Measurements from ENCODE around the gene AKAP6. TPM values are rescaled to one million over a fixed set of nuclear protein-coding genes. Genes with fewer than 3 reads are reported as not detected.

The AKAP6 gene
- total RNA-seq, 2 experiments from 2014 or later, result 1.2 to 1.4 TPM

DNA sequence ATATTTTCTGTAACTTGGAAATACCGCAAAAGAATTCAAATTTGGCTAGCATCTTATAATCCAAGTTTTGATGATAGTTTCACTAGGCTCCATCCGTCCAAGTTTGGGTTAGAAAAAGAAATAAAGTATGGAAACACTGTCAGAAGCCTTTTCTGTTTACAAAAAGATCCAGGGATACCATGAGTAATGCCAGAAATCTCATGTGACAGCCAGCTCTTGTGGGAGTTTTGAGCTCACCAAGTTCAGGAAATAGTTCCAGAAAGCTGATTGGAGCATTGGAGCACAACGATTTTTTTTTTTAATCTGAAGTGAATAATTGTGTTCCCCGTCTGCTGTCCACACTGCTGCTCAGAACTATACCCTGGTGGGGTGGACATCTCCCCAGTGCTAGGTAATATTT, 379.9 kb downstream of the AKAP6 start:
- no peaks in the 10 kb centered on the region for H3K36me3 Mint-ChIP-seq (ENCODE audit: low read depth)
- no peak for ATAC-seq
- ChIA-PET POLR2A (no interaction called here), CTCF (interaction anchor here (1.2 kb wide), 1 partner anchor 1084 kb away, joined by 3 read pairs; no protein-coding TSS in a partner anchor)
- TF ChIP-seq, protein P1, sequence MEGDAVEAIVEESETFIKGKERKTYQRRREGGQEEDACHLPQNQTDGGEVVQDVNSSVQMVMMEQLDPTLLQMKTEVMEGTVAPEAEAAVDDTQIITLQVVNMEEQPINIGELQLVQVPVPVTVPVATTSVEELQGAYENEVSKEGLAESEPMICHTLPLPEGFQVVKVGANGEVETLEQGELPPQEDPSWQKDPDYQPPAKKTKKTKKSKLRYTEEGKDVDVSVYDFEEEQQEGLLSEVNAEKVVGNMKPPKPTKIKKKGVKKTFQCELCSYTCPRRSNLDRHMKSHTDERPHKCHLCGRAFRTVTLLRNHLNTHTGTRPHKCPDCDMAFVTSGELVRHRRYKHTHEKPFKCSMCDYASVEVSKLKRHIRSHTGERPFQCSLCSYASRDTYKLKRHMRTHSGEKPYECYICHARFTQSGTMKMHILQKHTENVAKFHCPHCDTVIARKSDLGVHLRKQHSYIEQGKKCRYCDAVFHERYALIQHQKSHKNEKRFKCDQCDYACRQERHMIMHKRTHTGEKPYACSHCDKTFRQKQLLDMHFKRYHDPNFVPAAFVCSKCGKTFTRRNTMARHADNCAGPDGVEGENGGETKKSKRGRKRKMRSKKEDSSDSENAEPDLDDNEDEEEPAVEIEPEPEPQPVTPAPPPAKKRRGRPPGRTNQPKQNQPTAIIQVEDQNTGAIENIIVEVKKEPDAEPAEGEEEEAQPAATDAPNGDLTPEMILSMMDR (IDR thresholded peaks at IDR 0.05), result no peak
- no peak overlapping the region for H3K27ac Mint-ChIP-seq
- H3K27me3 Mint-ChIP-seq, result no peaks in the 10 kb centered on the region
- H3K4me1 Mint-ChIP-seq (ENCODE audit: low read depth), result no peaks in the 10 kb centered on the region
- intact Hi-C loops (cut with micrococcal nuclease), result no loop called here
- H3K9me3 Mint-ChIP-seq, result no peaks in the 10 kb centered on the region
- H3K4me3 Mint-ChIP-seq, result no peak overlapping the region
- no peak for DNase-seq

- no peak for ATAC-seq
- H3K4me1 Mint-ChIP-seq (ENCODE audit: low read depth), result no peaks in the 10 kb centered on the region
- H3K27ac Mint-ChIP-seq, result no peak overlapping the region
- H3K36me3 Mint-ChIP-seq (ENCODE audit: low read depth), result no peaks in the 10 kb centered on the region
- TF ChIP-seq, protein P1 (IDR thresholded peaks at IDR 0.05), result no peak
- H3K4me3 Mint-ChIP-seq, result no peak overlapping the region
- CTCF ChIA-PET, result no interaction called here
- no peaks in the 10 kb centered on the region for H3K27me3 Mint-ChIP-seq
- no peaks in the 10 kb centered on the region for H3K9me3 Mint-ChIP-seq
- intact Hi-C loops (cut with micrococcal nuclease), result loop anchor here (10.0 kb wide), 1 partner anchor 1085 kb away; no protein-coding TSS in a partner anchor
- DNase-seq, result no peak
- POLR2A ChIA-PET, result no interaction called here
Observed at GRCh38 chr14:32710231-32710671, 381.2 kb downstream of the AKAP6 start.

DNA sequence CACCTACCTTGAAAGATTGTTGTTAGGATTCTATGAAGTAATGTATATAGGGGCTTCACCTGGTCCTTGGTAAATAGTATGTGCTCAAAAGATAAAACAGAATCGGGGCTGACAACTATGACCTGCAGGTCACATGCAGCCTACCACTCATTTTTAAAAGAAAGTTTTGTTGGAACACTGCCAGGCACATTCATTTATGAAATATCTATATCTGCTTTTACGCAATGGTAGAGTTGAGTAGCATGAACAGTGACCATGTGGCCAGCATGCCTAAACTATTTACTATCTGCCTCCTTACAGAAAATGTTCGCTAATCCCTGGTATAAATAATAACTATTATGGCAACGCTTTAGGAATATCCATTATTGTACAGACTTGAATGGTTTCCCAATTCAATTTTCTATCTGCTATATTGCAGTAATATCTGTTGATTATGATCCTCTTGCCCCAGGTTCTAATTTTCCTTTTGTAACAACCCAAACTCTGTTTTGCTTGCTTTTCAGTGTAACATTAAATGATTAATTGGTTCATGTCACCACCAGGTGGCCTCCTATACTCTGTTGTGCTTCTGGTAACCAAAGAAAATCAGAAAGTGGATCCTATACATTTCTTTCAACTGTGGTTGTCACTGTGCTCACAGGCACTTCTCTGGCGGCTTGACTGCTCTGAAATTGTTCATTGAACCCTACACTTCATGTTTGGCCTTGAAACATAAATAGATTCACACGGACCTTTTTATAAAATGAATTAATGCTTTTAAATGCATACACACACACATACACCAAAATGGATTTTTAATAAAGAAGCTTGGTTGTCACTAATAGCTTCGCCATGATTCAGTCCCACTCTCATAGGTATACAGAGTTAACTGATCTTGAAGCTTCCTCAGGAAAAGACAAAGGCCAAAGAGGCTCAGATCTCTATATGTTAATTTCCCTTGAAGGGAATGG, 381.9 kb downstream of the AKAP6 start:
- no peaks in the 10 kb centered on the region for H3K27me3 Mint-ChIP-seq
- intact Hi-C loops (cut with micrococcal nuclease), result loop anchor here (10.0 kb wide), 1 partner anchor 1084 kb away; no protein-coding TSS in a partner anchor
- H3K9me3 Mint-ChIP-seq, result no peaks in the 10 kb centered on the region
- POLR2A ChIA-PET, result no interaction called here
- ATAC-seq (no peak), DNase-seq (peak; percentile 17)
- no peaks in the 10 kb centered on the region for H3K36me3 Mint-ChIP-seq (ENCODE audit: low read depth)
- CTCF ChIA-PET, result interaction anchor here (0.6 kb wide), 1 partner anchor 1082 kb away, joined by 4 read pairs; no protein-coding TSS in a partner anchor
- TF ChIP-seq, protein P1 (IDR thresholded peaks at IDR 0.05), result peak; percentile 52
- H3K4me1 Mint-ChIP-seq (ENCODE audit: low read depth), result no peaks in the 10 kb centered on the region
- no peak overlapping the region for H3K27ac Mint-ChIP-seq
- no peak overlapping the region for H3K4me3 Mint-ChIP-seq

DNA sequence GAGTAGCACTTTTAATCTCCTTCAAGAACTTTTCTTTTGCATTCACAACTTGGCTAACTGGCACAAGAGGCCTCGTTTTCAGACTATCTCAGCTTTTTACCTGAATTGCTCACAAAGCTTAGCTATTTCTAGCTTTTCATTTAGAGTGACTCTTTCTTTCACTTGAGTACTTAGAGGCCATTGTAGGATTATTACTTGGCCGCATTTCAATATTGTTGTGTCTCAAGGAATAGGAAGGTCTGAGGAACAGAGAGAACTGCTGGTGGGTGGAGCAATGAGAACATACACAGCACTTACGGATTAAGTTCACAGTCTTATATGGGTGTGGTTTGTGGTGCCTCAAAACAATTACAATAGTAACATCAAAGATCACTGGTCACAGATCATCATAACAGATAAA, 384.8 kb downstream of the AKAP6 start:
- H3K4me3 Mint-ChIP-seq, result no peak overlapping the region
- intact Hi-C loops (cut with micrococcal nuclease), result loop anchor here (10.0 kb wide), 1 partner anchor 1081 kb away; no protein-coding TSS in a partner anchor
- H3K4me1 Mint-ChIP-seq (ENCODE audit: low read depth), result no peaks in the 10 kb centered on the region
- POLR2A ChIA-PET, result no interaction called here
- no peak for ATAC-seq
- TF ChIP-seq, protein P1 (IDR thresholded peaks at IDR 0.05), result no peak
- no peak for DNase-seq
- no peaks in the 10 kb centered on the region for H3K27me3 Mint-ChIP-seq
- no peaks in the 10 kb centered on the region for H3K9me3 Mint-ChIP-seq
- CTCF ChIA-PET, result no interaction called here
- H3K36me3 Mint-ChIP-seq (ENCODE audit: low read depth), result no peaks in the 10 kb centered on the region
- no peak overlapping the region for H3K27ac Mint-ChIP-seq

GRCh38 chr14:32719601-32720000, 390.5 kb downstream of the AKAP6 start:
- no peaks in the 10 kb centered on the region for H3K27me3 Mint-ChIP-seq
- DNase-seq (no peak), ATAC-seq (no peak)
- no peak overlapping the region for H3K27ac Mint-ChIP-seq
- no peaks in the 10 kb centered on the region for H3K9me3 Mint-ChIP-seq
- H3K4me1 Mint-ChIP-seq (ENCODE audit: low read depth), result no peaks in the 10 kb centered on the region
- no peak overlapping the region for H3K4me3 Mint-ChIP-seq
- CTCF ChIA-PET, result no interaction called here
- intact Hi-C loops (cut with micrococcal nuclease), result loop anchor here (10.0 kb wide), 1 partner anchor 1075 kb away; no protein-coding TSS in a partner anchor
- no peaks in the 10 kb centered on the region for H3K36me3 Mint-ChIP-seq (ENCODE audit: low read depth)
- TF ChIP-seq, protein P1 (IDR thresholded peaks at IDR 0.05), result no peak
- POLR2A ChIA-PET, result no interaction called here
